Esophagus muscularis mucosa (tissue), 3 donors: ENCODE measurements around the gene AGAP4.
"Not testable (repeated sequence)": the region's sequence is repeated elsewhere in the genome, so short reads cannot be mapped to it uniquely, and the experiment has no call there.

Source experiments
- CTCF ChIP-seq, 3 experiments: fragments of 200-600 bp in 2 of 3; fragments of 450-650 bp in 1 of 3; sonication (generic) in 2 of 3; IDR thresholded peaks; one replicate each; pipeline ENCODE4 v1.5.1; 2017 to 2019; ENCODE audit warnings: antibody characterized with exemption in 3 of 3, mild to moderate bottlenecking in 2 of 3, moderate library complexity in 1 of 3
- POLR2A ChIP-seq: fragments of 450-650 bp; IDR thresholded peaks from one replicate; pipeline ENCODE4 v1.6.1; 2017; ENCODE audit warnings: antibody characterized with exemption, moderate library complexity, mild to moderate bottlenecking, low read depth
- POLR2AphosphoS5 ChIP-seq, 2 donors: sonication (generic); formaldehyde crosslinking; IDR thresholded peaks; one replicate each; pipeline ENCODE4 v1.6.1; 2017; ENCODE audit warnings: antibody characterized with exemption in 2 of 2

DNA sequence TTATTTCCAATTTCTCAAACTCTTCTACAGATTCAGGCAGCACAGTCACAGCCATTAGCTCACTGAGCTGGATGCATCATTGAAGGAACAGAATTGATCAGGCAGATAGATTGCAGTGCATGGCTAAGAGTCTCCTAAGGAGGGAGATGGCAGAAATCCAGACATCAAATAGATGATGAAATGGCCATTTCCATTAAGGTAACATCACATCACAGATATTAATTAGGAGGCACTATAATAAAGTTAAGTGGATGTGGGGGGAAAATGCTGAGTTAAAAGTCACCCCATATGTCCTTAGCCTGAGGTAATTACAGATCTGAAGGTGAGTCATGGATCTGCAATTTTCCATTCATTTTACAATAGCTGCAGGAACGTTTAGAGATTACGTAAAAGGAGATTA is 35.6 kb upstream of the AGAP4 start:
- not testable (repeated sequence) for TF ChIP-seq POLR2A; POLR2AphosphoS5 (IDR thresholded peaks at IDR 0.05); CTCF (IDR thresholded peaks at IDR 0.05)
